ENCODE data around the gene FOCAD.

GRCh38 chr9:20744036-20744630 lies 60.1 kb downstream of the FOCAD start:
- TF ChIP-seq CTCF (IDR thresholded peaks at IDR 0.05) (no peak), POLR2A (IDR thresholded peaks at IDR 0.05) (no peak)
